Type B pancreatic cell (in vitro differentiated cells): ENCODE data around the gene TRMT44. TPM values are rescaled to one million over a fixed set of nuclear protein-coding genes. Genes with fewer than 3 reads are reported as not detected.
A peak's percentile ranks its signal among the peaks of the same experiment; 100 is the strongest.

ENCODE experiments used
- DNase-seq: peaks from one replicate; pipeline ENCODE4 v3.0.0; 2021; ENCODE audit warnings: mixed read lengths; ENCODE audit not compliant: unreplicated experiment; ENCODE audit errors: extremely low spot score
- H3K27ac Mint-ChIP-seq: 2 replicates; pipeline ENCODE4 v1.8.0; 2021; ENCODE audit warnings: mild to moderate bottlenecking, mixed read lengths
- H3K27me3 Mint-ChIP-seq: 2 replicates; pipeline ENCODE4 v1.8.0; 2021; ENCODE audit warnings: mixed read lengths
- H3K36me3 Mint-ChIP-seq: 2 replicates; pipeline ENCODE4 v1.8.0; 2021; ENCODE audit warnings: mixed read lengths
- H3K4me1 Mint-ChIP-seq: one replicate; pipeline ENCODE4 v1.8.0; 2021; ENCODE audit warnings: mixed read lengths; ENCODE audit not compliant: unreplicated experiment
- H3K4me3 Mint-ChIP-seq: 2 replicates; pipeline ENCODE4 v1.8.0; 2021; ENCODE audit warnings: mild to moderate bottlenecking, mixed read lengths
- H3K9me3 Mint-ChIP-seq: 2 replicates; pipeline ENCODE4 v1.8.0; 2021; ENCODE audit warnings: mixed read lengths
- CTCF ChIP-seq: fragments of 200-600 bp; sonication (generic); conservative IDR thresholded peaks from 2 replicates; pipeline ENCODE4 v1.5.0; 2021; ENCODE audit warnings: antibody characterized with exemption, mild to moderate bottlenecking
- total RNA-seq: library from RNA; stranded (reverse); gene quantifications from 2 replicates; pipeline ENCODE4 v1.2.1, GENCODE V29; 2021; ENCODE audit warnings: low replicate concordance

Gene TRMT44
- total RNA-seq, 1 donor from 2014 or later, result 32.3 TPM

- peaks cover 6% of the 10 kb centered on the region for H3K9me3 Mint-ChIP-seq
- H3K36me3 Mint-ChIP-seq, result peaks cover 5% of the 10 kb centered on the region
- no peak for DNase-seq
- peak overlapping the region; percentile 63 for H3K27ac Mint-ChIP-seq
- peaks cover 48% of the 10 kb centered on the region for H3K4me1 Mint-ChIP-seq
- H3K4me3 Mint-ChIP-seq, result peak overlapping the region; percentile 87
- no peak for TF ChIP-seq CTCF
- no peaks in the 10 kb centered on the region for H3K27me3 Mint-ChIP-seq
Observed at GRCh38 chr4:8442596-8443358, 2.2 kb downstream of the TRMT44 start.

DNA sequence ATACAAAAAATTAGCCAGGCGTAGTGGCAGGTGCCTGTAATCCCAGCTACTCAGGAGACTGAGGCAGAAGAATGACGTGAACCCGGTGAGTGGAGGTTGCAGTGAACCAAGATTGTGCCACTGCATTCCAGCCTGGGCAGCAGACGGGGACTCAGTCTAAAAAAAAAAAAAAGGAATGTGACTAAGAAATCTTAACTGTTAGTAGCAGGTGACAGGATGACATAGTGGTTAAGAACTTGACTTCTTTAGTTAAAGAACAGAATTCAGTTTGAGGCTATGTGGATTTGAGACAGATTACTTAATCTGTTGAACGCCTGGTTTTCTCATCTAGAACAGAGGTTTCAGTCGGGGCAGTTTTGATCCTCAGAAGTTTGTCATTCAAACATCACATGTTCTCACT lies 3.2 kb downstream of the TRMT44 start:
- Mint-ChIP-seq H3K27ac (peak overlapping the region; percentile 63), H3K4me1 (peaks cover 44% of the 10 kb centered on the region), H3K36me3 (peaks cover 5% of the 10 kb centered on the region), H3K27me3 (no peaks in the 10 kb centered on the region), H3K9me3 (peaks cover 6% of the 10 kb centered on the region), H3K4me3 (peak overlapping the region; percentile 87)
- no peak for TF ChIP-seq CTCF
- DNase-seq, result no peak

DNA sequence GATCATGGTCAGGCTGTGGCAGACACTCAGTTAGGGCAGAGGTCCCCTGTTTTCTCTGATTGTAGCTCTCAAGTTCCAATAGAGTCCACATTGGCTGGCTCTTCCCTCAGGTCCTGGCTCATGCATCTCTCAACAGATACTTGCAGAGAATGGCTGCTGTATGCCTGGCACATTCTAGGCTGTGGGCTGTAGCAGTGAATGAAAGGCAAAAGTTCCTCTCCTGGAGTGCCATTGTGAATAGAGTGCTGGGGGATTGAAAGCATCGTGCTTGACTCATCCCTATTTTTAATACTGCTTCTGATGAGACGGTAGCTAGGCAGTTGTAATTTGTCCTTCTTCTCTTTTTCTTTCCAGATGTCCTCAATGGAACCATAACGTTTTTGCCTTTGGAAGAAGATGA lies 5.5 kb downstream of the TRMT44 start:
- H3K4me1 Mint-ChIP-seq, result peaks cover 29% of the 10 kb centered on the region
- H3K36me3 Mint-ChIP-seq, result no peaks in the 10 kb centered on the region
- H3K27ac Mint-ChIP-seq, result no peak overlapping the region
- no peak for TF ChIP-seq CTCF
- H3K9me3 Mint-ChIP-seq, result no peaks in the 10 kb centered on the region
- no peak for DNase-seq
- H3K27me3 Mint-ChIP-seq, result no peaks in the 10 kb centered on the region
- H3K4me3 Mint-ChIP-seq, result no peak overlapping the region

GRCh38 chr4:8451440-8452182 lies 11.0 kb downstream of the TRMT44 start:
- Mint-ChIP-seq H3K9me3 (no peaks in the 10 kb centered on the region), H3K36me3 (peaks cover 17% of the 10 kb centered on the region), H3K27ac (peak overlapping the region; percentile 99), H3K27me3 (no peaks in the 10 kb centered on the region), H3K4me1 (no peaks in the 10 kb centered on the region), H3K4me3 (peak overlapping the region; percentile 50)
- DNase-seq, result no peak
- no peak for TF ChIP-seq CTCF

- DNase-seq, result no peak
- peaks cover 23% of the 10 kb centered on the region for H3K36me3 Mint-ChIP-seq
- H3K9me3 Mint-ChIP-seq, result no peaks in the 10 kb centered on the region
- no peaks in the 10 kb centered on the region for H3K4me1 Mint-ChIP-seq
- H3K4me3 Mint-ChIP-seq, result no peak overlapping the region
- TF ChIP-seq CTCF, result no peak
- no peak overlapping the region for H3K27ac Mint-ChIP-seq
- H3K27me3 Mint-ChIP-seq, result no peaks in the 10 kb centered on the region
Observed at GRCh38 chr4:8453957-8454356, 13.4 kb downstream of the TRMT44 start.
